Measurements from ENCODE around the gene CLEC14A.

Gene CLEC14A

GRCh38 chr14:38255673-38256532 lies at the start of gene CLEC14A:
Gene CLEC14A (minus strand): TSS chr14:38256093. CDS start chr14:38256022, 71 bp downstream.
- DNase-seq = no peak

- DNase-seq = no peak
These were observed 47.1 kb upstream of the CLEC14A start for GRCh38 chr14:38302966-38303365.

- DNase-seq = no peak
These were observed 46.1 kb upstream of the CLEC14A start for GRCh38 chr14:38302034-38302433.

- peak; percentile 63 for DNase-seq
These were observed 41.8 kb upstream of the CLEC14A start for GRCh38 chr14:38297681-38298080.

GRCh38 chr14:38291681-38292467 lies 36.0 kb upstream of the CLEC14A start:
- peak; percentile 31 for DNase-seq

- DNase-seq = peak; percentile 94
These were observed 34.8 kb upstream of the CLEC14A start for GRCh38 chr14:38290601-38291188.

GRCh38 chr14:38286452-38286851 lies 30.6 kb upstream of the CLEC14A start:
- DNase-seq = peak; percentile 54

GRCh38 chr14:38285962-38286361 lies 30.1 kb upstream of the CLEC14A start:
- peak; percentile 30 for DNase-seq

GRCh38 chr14:38282936-38283335 lies 27.0 kb upstream of the CLEC14A start:
- DNase-seq = no peak

- no peak for DNase-seq
These were observed 24.2 kb upstream of the CLEC14A start for GRCh38 chr14:38280081-38280480.

- DNase-seq = no peak
These were observed 23.7 kb upstream of the CLEC14A start for GRCh38 chr14:38279572-38279971.

GRCh38 chr14:38278035-38278434 lies 22.1 kb upstream of the CLEC14A start:
- no peak for DNase-seq

GRCh38 chr14:38262844-38263243 lies 7.0 kb upstream of the CLEC14A start:
- no peak for DNase-seq

- no peak for DNase-seq
These were observed 5.7 kb upstream of the CLEC14A start for GRCh38 chr14:38261620-38262019.

GRCh38 chr14:38257507-38257906 lies 1.6 kb upstream of the CLEC14A start:
- DNase-seq = peak; percentile 65

GRCh38 chr14:38256533-38256840 lies 594 bp upstream of the CLEC14A start:
- no peak for DNase-seq

GRCh38 chr14:38255408-38255672 lies 553 bp downstream of the CLEC14A start:
- DNase-seq = no peak

- no peak for DNase-seq
These were observed 1.1 kb downstream of the CLEC14A start for GRCh38 chr14:38254571-38255407.

- no peak for DNase-seq
These were observed 2.2 kb downstream of the CLEC14A start for GRCh38 chr14:38253676-38254075.

- no peak for DNase-seq
These were observed 3.7 kb downstream of the CLEC14A start for GRCh38 chr14:38252066-38252710.

GRCh38 chr14:38250331-38250730 lies 5.6 kb downstream of the CLEC14A start:
- no peak for DNase-seq

GRCh38 chr14:38248321-38249028 lies 7.4 kb downstream of the CLEC14A start:
- peak; percentile 9 for DNase-seq
